Kidney (tissue), 14 donors: ENCODE results near the gene ARL14EPL. TPM values are rescaled to one million over a fixed set of nuclear protein-coding genes. Genes with fewer than 3 reads are reported as not detected.

Experiments used
- DNase-seq, 5 donors: peaks; one replicate each; pipeline ENCODE4 v3.0.0-alpha.2; 2013 to 2020
- FAIRE-seq: peaks from 2 replicates; lab custom pipeline; 2012; peaks lifted over from hg19 to GRCh38; lab: Jason Lieb, UNC
- H3K27ac ChIP-seq, 2 donors: one replicate each; pipeline ENCODE4 v1.7.0; 2013; ENCODE audit warnings: low read depth in 2 of 2, low read length in 2 of 2, inconsistent platforms in 1 of 2
- H3K27me3 ChIP-seq: one replicate; pipeline ENCODE4 v1.7.1; 2013; ENCODE audit warnings: low read length, inconsistent platforms; ENCODE audit not compliant: control insufficient read depth, insufficient read depth
- H3K36me3 ChIP-seq, 3 donors: one replicate each; pipeline versions ENCODE4 v1.7.0 to v1.7.1; 2013; ENCODE audit warnings: low read length in 3 of 3, control low read depth in 1 of 3, inconsistent platforms in 1 of 3; ENCODE audit not compliant: insufficient read depth in 3 of 3, control insufficient read depth in 2 of 3
- H3K4me1 ChIP-seq, 3 donors: one replicate each; pipeline versions ENCODE4 v1.7.0 to v1.7.1; 2013; ENCODE audit warnings: low read length in 3 of 3, inconsistent platforms in 1 of 3, low read depth in 1 of 3; ENCODE audit not compliant: control insufficient read depth in 2 of 3, insufficient read depth in 2 of 3
- H3K4me3 ChIP-seq, 3 donors: one replicate each; pipeline versions ENCODE4 v1.7.0 to v1.8.1; 2013; ENCODE audit warnings: low read length in 3 of 3, control low read depth in 1 of 3, inconsistent platforms in 1 of 3
- H3K9ac ChIP-seq, 3 donors: one replicate each; pipeline versions ENCODE4 v1.7.0 to v1.7.1; 2013; ENCODE audit warnings: low read length in 3 of 3, control low read depth in 1 of 3, inconsistent platforms in 1 of 3
- H3K9me3 ChIP-seq, 3 donors: one replicate each; pipeline versions ENCODE4 v1.7.0 to v1.7.1; 2013; ENCODE audit warnings: low read length in 3 of 3, control low read depth in 1 of 3, inconsistent platforms in 1 of 3; ENCODE audit not compliant: control insufficient read depth in 2 of 3, insufficient read depth in 1 of 3
- CTCF ChIP-seq: IDR thresholded peaks from 3 replicates; pipeline ENCODE4 v1.5.1; 2012; ENCODE audit warnings: mild to moderate bottlenecking, moderate library complexity, borderline replicate concordance; ENCODE audit not compliant: insufficient read depth; ENCODE audit errors: extremely low read depth
- intact Hi-C: fragments of 100-400 bp; cut with DNase I; formaldehyde crosslinking; loops from one replicate; pipeline ENCODE4 v1.11.1; 2022
- polyA plus RNA-seq: library from polyadenylated mRNA; stranded (reverse); fragments of 350-450 nt; fragmentation: Illumina TruSeq; extraction: RNeasy Lipid Tissue Mini Kit (QIAGEN cat#74804); gene quantifications from one replicate; pipeline ENCODE4 v1.2.3, GENCODE V29; 2014; ENCODE audit warnings: low read depth, low replicate concordance; ENCODE audit not compliant: insufficient read depth
- total RNA-seq: library from RNA; stranded (reverse); fragmentation: NEBNext Ultra II Directional; extraction: Animal tissue kit (Norgen Biotek cat#: 25700); gene quantifications from one replicate; pipeline ENCODE4 v1.2.1, GENCODE V29; 2021
- donor health status: control.
- donor health status: control.
- donor health status: control.
- donor health status: control.
- donor health status: control.
- donor health status: DM: yes; HTN: yes; CAD: no.
- donor health status: Normal renal cell carcinoma (clear cell type).

ARL14EPL gene
- total and polyA plus RNA-seq, 2 donors from 2014 or later = not detected

- no peaks in the 10 kb centered on the region for H3K9me3 ChIP-seq
- no peak overlapping the region for H3K27ac ChIP-seq
- no peak overlapping the region for H3K4me3 ChIP-seq
- no peaks in the 10 kb centered on the region for H3K27me3 ChIP-seq
- FAIRE-seq (no peak), DNase-seq (no peak)
- no peaks in the 10 kb centered on the region for H3K4me1 ChIP-seq
- no peaks in the 10 kb centered on the region for H3K36me3 ChIP-seq
- no peak for TF ChIP-seq CTCF
- H3K9ac ChIP-seq = no peak overlapping the region
- intact Hi-C loops = no loop called here
Measured at GRCh38 chr5:116002116-116002906, 30.0 kb upstream of the ARL14EPL start.

GRCh38 chr5:116004248-116004647 lies 28.0 kb upstream of the ARL14EPL start:
- no peak overlapping the region for H3K9ac ChIP-seq
- no peaks in the 10 kb centered on the region for H3K27me3 ChIP-seq
- FAIRE-seq = no peak
- H3K9me3 ChIP-seq = no peaks in the 10 kb centered on the region
- intact Hi-C loops = no loop called here
- H3K36me3 ChIP-seq = no peaks in the 10 kb centered on the region
- DNase-seq = no peak
- H3K4me1 ChIP-seq = no peaks in the 10 kb centered on the region
- H3K27ac ChIP-seq = no peak overlapping the region
- no peak overlapping the region for H3K4me3 ChIP-seq
- TF ChIP-seq CTCF = no peak

GRCh38 chr5:116009806-116010205 lies 22.5 kb upstream of the ARL14EPL start:
- Histone ChIP-seq H3K27ac (no peak overlapping the region), H3K4me3 (no peak overlapping the region), H3K9me3 (no peaks in the 10 kb centered on the region), H3K4me1 (no peaks in the 10 kb centered on the region), H3K36me3 (no peaks in the 10 kb centered on the region), H3K27me3 (no peaks in the 10 kb centered on the region), H3K9ac (no peak overlapping the region)
- TF ChIP-seq CTCF = no peak
- intact Hi-C loops = no loop called here
- FAIRE-seq (no peak), DNase-seq (no peak)

- H3K9ac ChIP-seq = no peak overlapping the region
- DNase-seq = no peak
- no peak for TF ChIP-seq CTCF
- no peaks in the 10 kb centered on the region for H3K36me3 ChIP-seq
- FAIRE-seq = no peak
- no peak overlapping the region for H3K4me3 ChIP-seq
- no peak overlapping the region for H3K27ac ChIP-seq
- no peaks in the 10 kb centered on the region for H3K9me3 ChIP-seq
- no peaks in the 10 kb centered on the region for H3K27me3 ChIP-seq
- intact Hi-C loops = no loop called here
- no peaks in the 10 kb centered on the region for H3K4me1 ChIP-seq
Measured at GRCh38 chr5:116011046-116011445, 21.2 kb upstream of the ARL14EPL start.
